ENCODE measurements around the gene C4orf17.
"Not testable (repeated sequence)": the region's sequence is repeated elsewhere in the genome, so short reads cannot be mapped to it uniquely, and the experiment has no call there.

C4orf17 gene

GRCh38 chr4:99510721-99511120, at the start of gene C4orf17:
C4orf17 (plus strand) TSS chr4:99511021; CDS start chr4:99513082, 2,061 bp downstream.
- no peak for DNase-seq

- DNase-seq, result no peak
Measured at GRCh38 chr4:99461623-99462401, 49.0 kb upstream of the C4orf17 start.

GRCh38 chr4:99462875-99463464, 47.9 kb upstream of the C4orf17 start:
- DNase-seq, result peak; percentile 6

GRCh38 chr4:99463566-99463965, 47.3 kb upstream of the C4orf17 start:
- no peak for DNase-seq

- no peak for DNase-seq
Measured at GRCh38 chr4:99467887-99468286, 42.9 kb upstream of the C4orf17 start.

- DNase-seq, result no peak
Measured at GRCh38 chr4:99468889-99469288, 41.9 kb upstream of the C4orf17 start.

GRCh38 chr4:99471349-99471748, 39.5 kb upstream of the C4orf17 start:
- no peak for DNase-seq

- DNase-seq, result no peak
Measured at GRCh38 chr4:99471896-99472295, 38.9 kb upstream of the C4orf17 start.

- DNase-seq, result no peak
Measured at GRCh38 chr4:99473131-99473530, 37.7 kb upstream of the C4orf17 start.

GRCh38 chr4:99483636-99484035, 27.2 kb upstream of the C4orf17 start:
- DNase-seq, result no peak

GRCh38 chr4:99485212-99485611, 25.6 kb upstream of the C4orf17 start:
- DNase-seq, result no peak

- DNase-seq, result not testable (repeated sequence)
Measured at GRCh38 chr4:99486648-99487047, 24.2 kb upstream of the C4orf17 start.

GRCh38 chr4:99490286-99490685, 20.5 kb upstream of the C4orf17 start:
- no peak for DNase-seq

- DNase-seq, result no peak
Measured at GRCh38 chr4:99504804-99505502, 5.9 kb upstream of the C4orf17 start.

GRCh38 chr4:99506781-99507180, 4.0 kb upstream of the C4orf17 start:
- no peak for DNase-seq

GRCh38 chr4:99507349-99507748, 3.5 kb upstream of the C4orf17 start:
- no peak for DNase-seq

- no peak for DNase-seq
Measured at GRCh38 chr4:99507762-99508161, 3.1 kb upstream of the C4orf17 start.

GRCh38 chr4:99518601-99519295, 7.9 kb downstream of the C4orf17 start:
- no peak for DNase-seq

GRCh38 chr4:99529228-99529627, 18.4 kb downstream of the C4orf17 start:
- no peak for DNase-seq

- DNase-seq, result no peak
Measured at GRCh38 chr4:99529956-99530355, 19.1 kb downstream of the C4orf17 start.

- DNase-seq, result not testable (repeated sequence)
Measured at GRCh38 chr4:99534699-99535098, 23.9 kb downstream of the C4orf17 start.

GRCh38 chr4:99536271-99536670, 25.4 kb downstream of the C4orf17 start:
- no peak for DNase-seq

- DNase-seq, result no peak
Measured at GRCh38 chr4:99536848-99537247, 26.0 kb downstream of the C4orf17 start.
